Glomerular visceral epithelial cell (primary cell): ENCODE data around the gene UBE2L3.
"Not testable (repeated sequence)": the region's sequence is repeated elsewhere in the genome, so short reads cannot be mapped to it uniquely, and the experiment has no call there.

Experiments
- DNase-seq: peaks from one replicate; pipeline ENCODE4 v3.0.0-alpha.2; 2016; ENCODE audit errors: extremely low spot score

UBE2L3 gene

GRCh38 chr22:21643533-21644357, 76.2 kb downstream of the UBE2L3 start:
- DNase-seq = no peak

GRCh38 chr22:21645513-21645912, 78.0 kb downstream of the UBE2L3 start:
- DNase-seq = not testable (repeated sequence)

GRCh38 chr22:21646608-21647590, 79.4 kb downstream of the UBE2L3 start:
- DNase-seq = peak; percentile 73

GRCh38 chr22:21650280-21650679, 82.8 kb downstream of the UBE2L3 start:
- DNase-seq = no peak

- no peak for DNase-seq
Observed at GRCh38 chr22:21650823-21651520, 83.5 kb downstream of the UBE2L3 start.

- DNase-seq = no peak
Observed at GRCh38 chr22:21651521-21652009, 84.1 kb downstream of the UBE2L3 start.

- DNase-seq = peak; percentile 82
Observed at GRCh38 chr22:21652010-21652546, 84.6 kb downstream of the UBE2L3 start.

GRCh38 chr22:21652547-21653545, 85.3 kb downstream of the UBE2L3 start:
- no peak for DNase-seq

GRCh38 chr22:21657020-21657359, 89.5 kb downstream of the UBE2L3 start:
- no peak for DNase-seq

- DNase-seq = no peak
Observed at GRCh38 chr22:21657360-21658032, 90.0 kb downstream of the UBE2L3 start.

- no peak for DNase-seq
Observed at GRCh38 chr22:21659864-21660525, 92.5 kb downstream of the UBE2L3 start.

GRCh38 chr22:21660904-21661303, 93.4 kb downstream of the UBE2L3 start:
- no peak for DNase-seq

- no peak for DNase-seq
Observed at GRCh38 chr22:21661991-21662390, 94.5 kb downstream of the UBE2L3 start.

GRCh38 chr22:21663738-21664137, 96.2 kb downstream of the UBE2L3 start:
- DNase-seq = no peak

GRCh38 chr22:21665047-21665851, 97.7 kb downstream of the UBE2L3 start:
- DNase-seq = no peak

GRCh38 chr22:21666786-21667185, 99.3 kb downstream of the UBE2L3 start:
- DNase-seq = no peak

GRCh38 chr22:21669026-21669425, 101.5 kb downstream of the UBE2L3 start:
- no peak for DNase-seq

- no peak for DNase-seq
Observed at GRCh38 chr22:21672107-21672629, 104.7 kb downstream of the UBE2L3 start.
